Measurements from ENCODE around the gene KCNJ10.

DNA sequence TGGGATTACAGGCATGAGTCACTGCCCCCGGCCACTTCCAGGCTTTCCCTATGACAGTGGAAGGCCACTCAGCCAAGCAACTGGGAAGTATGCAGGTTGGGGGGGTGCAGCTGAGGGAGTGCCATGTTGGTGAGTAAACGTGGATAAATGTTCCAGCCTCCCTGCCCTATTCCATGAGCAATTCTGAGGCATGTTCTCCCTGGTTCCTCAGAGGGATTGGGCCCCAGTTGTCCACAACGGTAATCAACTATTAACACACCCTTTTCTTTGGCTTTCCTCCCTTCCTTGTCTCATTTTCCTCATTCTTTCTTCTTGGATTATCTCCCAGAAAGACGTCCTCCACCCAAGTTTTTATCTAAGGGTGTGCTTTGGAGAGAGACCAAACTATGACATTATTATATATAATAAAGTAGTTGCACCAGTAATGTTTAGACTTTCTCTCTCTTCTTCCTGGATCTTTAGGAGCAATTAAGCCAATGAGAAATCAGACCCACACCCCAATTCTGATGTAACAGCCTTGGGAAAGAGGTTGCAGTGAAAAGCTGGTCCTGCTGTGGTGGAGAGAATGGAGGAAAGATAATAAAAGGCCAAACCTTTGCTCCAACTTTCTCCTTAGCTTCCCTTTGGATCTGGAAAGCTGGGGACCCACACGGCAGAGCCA, 109.1 kb downstream of the KCNJ10 start:
- TF ChIP-seq, protein P1, sequence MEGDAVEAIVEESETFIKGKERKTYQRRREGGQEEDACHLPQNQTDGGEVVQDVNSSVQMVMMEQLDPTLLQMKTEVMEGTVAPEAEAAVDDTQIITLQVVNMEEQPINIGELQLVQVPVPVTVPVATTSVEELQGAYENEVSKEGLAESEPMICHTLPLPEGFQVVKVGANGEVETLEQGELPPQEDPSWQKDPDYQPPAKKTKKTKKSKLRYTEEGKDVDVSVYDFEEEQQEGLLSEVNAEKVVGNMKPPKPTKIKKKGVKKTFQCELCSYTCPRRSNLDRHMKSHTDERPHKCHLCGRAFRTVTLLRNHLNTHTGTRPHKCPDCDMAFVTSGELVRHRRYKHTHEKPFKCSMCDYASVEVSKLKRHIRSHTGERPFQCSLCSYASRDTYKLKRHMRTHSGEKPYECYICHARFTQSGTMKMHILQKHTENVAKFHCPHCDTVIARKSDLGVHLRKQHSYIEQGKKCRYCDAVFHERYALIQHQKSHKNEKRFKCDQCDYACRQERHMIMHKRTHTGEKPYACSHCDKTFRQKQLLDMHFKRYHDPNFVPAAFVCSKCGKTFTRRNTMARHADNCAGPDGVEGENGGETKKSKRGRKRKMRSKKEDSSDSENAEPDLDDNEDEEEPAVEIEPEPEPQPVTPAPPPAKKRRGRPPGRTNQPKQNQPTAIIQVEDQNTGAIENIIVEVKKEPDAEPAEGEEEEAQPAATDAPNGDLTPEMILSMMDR (IDR thresholded peaks at IDR 0.05; ENCODE audit: extremely low read depth in 1 of 2, insufficient read depth in 1 of 2, low read depth in 1 of 2, low read length in 2 of 2) = no peak
- TF ChIP-seq FOS (IDR thresholded peaks at IDR 0.05; ENCODE audit: borderline replicate concordance, insufficient read depth, low read length) = no peak

Measured in endothelial cell of umbilical vein (primary cell).